ENCODE data around the gene TRABD.

- TF ChIP-seq CTCF (IDR thresholded peaks at IDR 0.05; ENCODE audit: insufficient read depth, low read depth, low read length) (no peak), EZH2 (IDR thresholded peaks at IDR 0.05; ENCODE audit: insufficient read depth, low read length) (no peak)
These were observed 40.6 kb downstream of the TRABD start for GRCh38 chr22:50226063-50226874.
